ENCODE results near the gene C10orf143. TPM values are rescaled to one million over a fixed set of nuclear protein-coding genes. Genes with fewer than 3 reads are reported as not detected.

C10orf143 gene
- total RNA-seq, 1 donor from 2014 or later: 2.5 TPM

DNA sequence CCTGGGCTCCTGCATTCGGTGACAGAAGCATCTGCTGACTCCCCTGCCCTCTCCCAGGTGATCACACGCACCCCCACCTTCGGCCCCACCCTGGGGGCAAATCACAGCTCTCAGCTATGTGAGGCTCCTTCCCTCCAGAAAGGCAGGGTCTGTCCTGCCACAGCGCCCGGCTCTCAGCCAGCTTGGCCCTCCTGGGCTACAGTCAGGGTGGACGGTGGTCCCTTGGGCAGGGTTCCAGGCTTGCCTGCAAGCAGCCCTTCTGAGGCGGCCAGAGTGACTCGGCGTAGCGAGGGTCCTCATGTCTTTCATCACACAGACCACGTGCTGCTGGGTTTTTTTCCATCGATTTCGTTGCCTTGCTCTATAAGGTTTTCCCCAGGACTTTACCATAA, 93.0 kb downstream of the C10orf143 start:
- no peak for DNase-seq
- Mint-ChIP-seq H3K36me3 (ENCODE audit: low read depth) (no peaks in the 10 kb centered on the region), H3K4me1 (peaks cover 8% of the 10 kb centered on the region), H3K9me3 (no peaks in the 10 kb centered on the region), H3K4me3 (no peak overlapping the region), H3K27ac (no peak overlapping the region), H3K27me3 (no peaks in the 10 kb centered on the region)
- intact Hi-C loops (cut with micrococcal nuclease): no loop called here

DNA sequence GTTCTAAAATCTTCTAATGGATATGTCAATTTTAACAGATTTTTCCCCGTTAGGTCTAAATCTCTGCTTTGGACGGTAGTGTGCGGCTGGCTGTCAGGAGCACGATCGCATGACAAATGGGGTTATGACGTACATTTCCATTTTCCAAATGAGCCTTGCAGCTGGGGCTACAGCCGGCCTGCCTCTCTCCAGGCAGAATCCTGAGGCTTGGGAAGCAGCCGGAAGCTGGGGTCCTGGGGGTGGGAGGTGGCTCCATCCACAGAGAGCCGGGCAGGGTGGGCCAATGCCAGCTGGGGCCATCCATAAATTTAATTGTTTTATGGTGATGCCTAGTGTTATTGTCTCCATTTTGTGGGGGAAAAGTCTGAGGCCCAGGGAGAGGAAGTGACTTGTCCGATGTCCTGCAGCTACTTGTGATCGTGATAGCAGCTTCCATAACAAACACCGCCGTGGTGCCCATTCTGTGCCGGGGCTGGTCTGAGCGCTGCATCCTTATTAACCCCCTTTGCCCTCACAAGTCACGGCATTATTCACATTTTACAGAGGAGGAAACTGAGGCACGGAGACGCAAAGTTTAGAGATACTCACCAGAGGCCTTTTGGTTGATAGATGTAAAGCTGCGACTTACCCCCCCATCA, 93.5 kb downstream of the C10orf143 start:
- no peak overlapping the region for H3K27ac Mint-ChIP-seq

DNA sequence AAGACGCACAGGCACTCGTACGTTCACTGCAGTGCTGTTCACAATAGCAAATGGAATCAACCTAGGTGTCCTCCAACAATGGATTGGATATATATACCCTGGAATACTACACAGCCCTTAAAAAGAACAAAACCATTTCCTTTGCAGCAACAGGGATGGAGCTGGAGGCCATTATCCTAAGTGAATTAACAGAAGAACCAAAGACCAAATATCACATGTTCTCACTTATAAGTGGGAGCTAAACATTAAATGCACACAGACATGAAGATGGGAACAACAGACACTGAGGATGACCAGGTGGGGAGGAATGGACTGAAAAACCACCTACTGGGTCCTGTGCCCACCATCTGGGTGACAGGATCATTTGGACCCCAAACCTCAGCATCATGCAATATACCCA, 94.5 kb downstream of the C10orf143 start:
- peaks cover 6% of the 10 kb centered on the region for H3K4me1 Mint-ChIP-seq
- no peak overlapping the region for H3K4me3 Mint-ChIP-seq
- H3K27me3 Mint-ChIP-seq: no peaks in the 10 kb centered on the region
- no peaks in the 10 kb centered on the region for H3K36me3 Mint-ChIP-seq (ENCODE audit: low read depth)
- H3K27ac Mint-ChIP-seq: no peak overlapping the region
- no peak for DNase-seq
- no peaks in the 10 kb centered on the region for H3K9me3 Mint-ChIP-seq
- intact Hi-C loops (cut with micrococcal nuclease): no loop called here

More for the DNA sequence above, 93.5 kb downstream of the C10orf143 start:
- Mint-ChIP-seq H3K36me3 (ENCODE audit: low read depth) (no peaks in the 10 kb centered on the region), H3K4me1 (peaks cover 8% of the 10 kb centered on the region), H3K4me3 (no peak overlapping the region), H3K9me3 (no peaks in the 10 kb centered on the region), H3K27me3 (no peaks in the 10 kb centered on the region)
- DNase-seq: no peak
- intact Hi-C loops (cut with micrococcal nuclease): no loop called here

DNA sequence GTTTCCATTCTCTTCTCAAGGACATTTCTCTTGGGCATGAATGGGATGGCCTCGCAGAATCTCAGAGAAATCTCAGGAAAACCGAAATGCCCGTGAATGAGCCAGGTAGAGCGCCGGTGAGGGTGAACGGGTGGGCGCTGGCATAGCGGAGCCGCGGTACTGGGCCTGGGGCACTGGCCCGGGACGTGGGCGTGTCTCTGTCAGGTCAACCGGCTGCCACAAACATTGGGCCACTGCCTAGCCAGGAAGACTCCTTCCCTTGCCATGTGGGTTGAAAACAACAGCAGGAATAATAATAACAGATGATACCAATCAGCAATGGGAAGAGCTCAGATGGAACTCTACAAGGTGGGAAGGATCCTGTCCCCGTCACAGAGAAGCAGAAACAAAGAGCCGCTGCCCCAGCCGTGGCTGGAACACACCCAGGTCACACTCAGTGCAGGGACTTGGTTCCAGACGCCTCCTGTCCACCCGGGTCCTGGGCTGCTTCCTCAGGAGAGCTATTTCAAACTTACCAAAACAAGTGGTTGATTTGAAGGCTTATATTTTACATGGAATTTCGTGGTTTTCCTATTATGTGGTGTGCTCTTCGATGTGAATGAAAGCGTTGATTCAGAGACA, 95.4 kb downstream of the C10orf143 start:
- no peaks in the 10 kb centered on the region for H3K36me3 Mint-ChIP-seq (ENCODE audit: low read depth)
- H3K4me1 Mint-ChIP-seq: peaks cover 6% of the 10 kb centered on the region
- H3K27me3 Mint-ChIP-seq: no peaks in the 10 kb centered on the region
- no peak overlapping the region for H3K27ac Mint-ChIP-seq
- no peaks in the 10 kb centered on the region for H3K9me3 Mint-ChIP-seq
- no peak for DNase-seq
- intact Hi-C loops (cut with micrococcal nuclease): no loop called here
- no peak overlapping the region for H3K4me3 Mint-ChIP-seq

DNA sequence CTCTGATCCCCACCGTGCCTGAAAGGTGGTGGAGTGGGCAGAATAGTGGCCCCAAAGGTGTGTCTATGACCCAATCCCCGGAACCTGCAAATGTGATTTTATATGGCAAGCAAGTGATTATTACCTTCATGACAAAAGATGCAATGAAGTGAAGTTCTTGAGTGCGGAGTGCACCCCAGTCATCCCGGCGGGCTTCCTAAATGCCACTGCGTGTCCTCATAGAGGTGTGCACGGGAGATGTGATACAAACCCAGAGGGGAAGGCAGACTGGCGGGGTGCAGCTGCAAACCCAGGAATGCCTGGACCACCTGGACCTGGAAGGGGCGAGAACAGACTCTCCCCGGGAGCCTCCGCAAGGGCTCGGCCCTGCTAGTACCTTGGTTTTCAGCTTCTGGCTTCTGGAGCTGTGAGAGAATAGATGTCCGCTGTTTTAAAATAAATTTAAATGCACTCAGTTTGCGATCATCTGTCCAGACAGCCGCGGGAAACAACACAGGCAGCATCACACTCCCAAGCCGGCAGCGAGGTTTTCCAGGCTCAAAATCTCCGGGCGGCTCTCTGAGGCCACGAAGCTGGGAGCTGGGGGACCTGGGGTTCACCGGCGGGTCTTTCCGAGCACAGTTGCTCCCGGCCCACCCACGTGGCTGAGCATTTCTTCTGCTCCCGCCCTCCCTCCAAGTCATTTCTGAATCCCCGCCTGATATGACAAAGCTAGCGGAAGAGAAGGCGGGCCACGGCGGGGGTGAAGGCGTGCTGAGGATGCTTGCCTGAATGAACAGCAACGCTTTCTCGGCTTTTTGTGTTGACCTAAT, 96.2 kb downstream of the C10orf143 start:
- intact Hi-C loops (cut with micrococcal nuclease): no loop called here
- Mint-ChIP-seq H3K4me1 (peaks cover 6% of the 10 kb centered on the region), H3K36me3 (ENCODE audit: low read depth) (no peaks in the 10 kb centered on the region), H3K4me3 (no peak overlapping the region), H3K27me3 (no peaks in the 10 kb centered on the region), H3K27ac (no peak overlapping the region), H3K9me3 (no peaks in the 10 kb centered on the region)
- no peak for DNase-seq

Other genes starting within 250 kb of the C10orf143 start
- not detected in 2 replicates for gene EBF3, start 146.6 kb downstream of the C10orf143 start, total RNA-seq
- gene GLRX3, start 25.6 kb upstream of the C10orf143 start, total RNA-seq: 136 and 149 TPM in 2 replicates

Measured in activated CD4-positive, alpha-beta T cell treated with anti-CD3 and anti-CD28 coated beads, Interleukin-2, amount 10 ng/mL, durations not matched to agents 24 days and 14 days (primary cell).